ENCODE measurements around the gene FOLR2. TPM values are rescaled to one million over a fixed set of nuclear protein-coding genes. Genes with fewer than 3 reads are reported as not detected.
A peak's percentile ranks its signal among the peaks of the same experiment; 100 is the strongest.

Gene FOLR2
- total RNA-seq, 1 donor from 2014 or later, result 29.9 TPM

DNA sequence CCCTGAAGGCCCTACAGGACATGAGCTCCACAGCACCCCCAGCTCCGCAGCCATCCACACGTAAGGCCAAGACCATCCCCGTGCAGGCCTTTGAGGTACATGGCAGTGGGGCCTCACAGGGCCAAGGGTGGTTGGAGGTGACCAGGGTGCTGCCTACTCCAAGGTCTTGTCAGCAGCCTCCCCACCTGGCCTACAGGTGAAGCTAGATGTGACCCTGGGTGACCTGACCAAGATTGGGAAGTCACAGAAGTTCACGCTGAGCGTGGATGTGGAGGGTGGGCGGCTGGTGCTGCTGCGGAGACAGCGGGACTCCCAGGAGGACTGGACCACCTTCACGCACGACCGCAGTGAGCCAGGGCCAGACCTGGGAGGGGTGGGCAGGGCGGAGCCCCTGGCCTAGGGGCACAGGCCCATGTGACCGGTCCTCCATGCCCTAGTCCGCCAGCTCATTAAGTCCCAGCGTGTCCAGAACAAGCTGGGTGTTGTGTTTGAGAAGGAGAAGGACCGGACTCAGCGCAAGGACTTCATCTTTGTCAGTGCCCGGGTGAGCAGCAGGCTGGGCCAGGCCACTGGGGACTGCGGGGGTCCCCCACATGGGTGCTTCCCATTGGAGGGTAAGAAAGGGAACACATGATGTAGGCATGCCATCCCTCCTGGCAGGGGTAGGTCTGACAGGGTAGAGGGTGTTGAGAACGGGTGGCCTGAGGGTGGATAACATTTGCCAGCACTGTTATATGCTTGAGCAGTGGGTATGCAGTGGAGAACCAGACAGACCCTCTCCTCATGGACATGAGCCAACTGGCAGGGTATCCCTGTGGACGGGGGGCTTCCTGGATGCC, 13.6 kb downstream of the FOLR2 start:
- DNase-seq (ENCODE audit: low spot score), result no peak

DNA sequence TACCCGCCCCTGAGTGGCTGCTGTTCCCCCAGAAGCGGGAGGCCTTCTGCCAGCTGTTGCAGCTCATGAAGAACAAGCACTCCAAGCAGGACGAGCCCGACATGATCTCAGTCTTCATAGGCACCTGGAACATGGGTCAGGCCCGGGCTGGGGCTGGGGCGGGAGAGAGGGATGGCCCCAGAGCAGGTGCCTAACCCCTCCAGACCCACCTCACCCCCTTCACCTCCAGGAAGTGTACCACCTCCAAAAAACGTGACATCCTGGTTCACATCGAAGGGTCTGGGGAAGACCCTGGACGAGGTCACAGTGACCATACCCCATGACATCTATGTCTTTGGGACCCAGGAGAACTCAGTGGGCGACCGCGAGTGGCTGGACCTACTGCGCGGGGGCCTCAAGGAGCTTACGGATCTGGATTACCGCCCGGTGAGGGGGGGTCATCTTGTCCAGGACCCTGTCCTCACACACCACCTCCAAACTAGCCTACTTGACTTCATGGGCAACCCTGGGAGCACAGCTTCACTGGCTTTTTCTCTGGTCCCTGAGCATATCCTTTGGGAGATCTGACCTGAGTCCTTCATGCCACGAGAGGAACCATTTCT, 14.3 kb downstream of the FOLR2 start:
- no peak for DNase-seq (ENCODE audit: low spot score)

DNA sequence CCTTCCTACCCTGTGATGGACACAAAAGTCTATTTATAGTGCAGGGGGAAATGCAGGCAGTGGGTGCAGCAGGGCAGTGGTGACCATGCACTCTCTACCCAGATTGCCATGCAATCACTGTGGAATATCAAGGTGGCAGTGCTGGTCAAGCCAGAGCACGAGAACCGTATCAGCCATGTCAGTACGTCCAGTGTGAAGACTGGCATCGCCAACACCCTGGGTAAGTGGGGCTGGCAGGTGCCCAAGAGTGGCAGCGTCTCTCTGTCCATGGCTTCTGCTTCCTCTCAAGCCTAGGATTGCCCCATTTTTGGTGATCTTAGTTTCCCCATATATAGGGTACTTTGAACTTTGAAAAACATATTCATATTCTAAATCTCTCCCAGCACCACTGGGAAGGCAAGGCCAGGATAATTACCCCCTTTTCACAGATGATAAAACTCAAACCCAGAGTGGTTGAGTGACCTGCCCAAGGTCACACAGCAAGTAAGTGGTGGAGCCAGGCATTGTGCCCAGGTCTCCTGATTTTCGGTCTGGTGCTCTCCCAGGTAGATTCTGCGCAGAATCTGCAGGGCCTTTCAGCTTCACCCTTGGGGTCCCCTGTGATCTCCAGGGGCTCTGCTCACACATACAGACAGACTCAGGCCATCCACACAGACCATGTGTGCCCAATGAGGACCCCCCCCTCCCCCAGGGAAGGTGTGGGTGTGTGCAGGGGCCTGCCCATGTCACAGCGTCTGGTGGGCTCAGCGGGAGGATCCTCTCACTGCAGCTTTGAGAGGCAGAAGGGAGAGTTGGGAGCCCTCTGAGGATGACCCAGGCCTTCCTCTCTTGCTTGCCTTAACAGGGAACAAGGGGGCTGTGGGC, 15.0 kb downstream of the FOLR2 start:
- no peak for DNase-seq (ENCODE audit: low spot score)

DNA sequence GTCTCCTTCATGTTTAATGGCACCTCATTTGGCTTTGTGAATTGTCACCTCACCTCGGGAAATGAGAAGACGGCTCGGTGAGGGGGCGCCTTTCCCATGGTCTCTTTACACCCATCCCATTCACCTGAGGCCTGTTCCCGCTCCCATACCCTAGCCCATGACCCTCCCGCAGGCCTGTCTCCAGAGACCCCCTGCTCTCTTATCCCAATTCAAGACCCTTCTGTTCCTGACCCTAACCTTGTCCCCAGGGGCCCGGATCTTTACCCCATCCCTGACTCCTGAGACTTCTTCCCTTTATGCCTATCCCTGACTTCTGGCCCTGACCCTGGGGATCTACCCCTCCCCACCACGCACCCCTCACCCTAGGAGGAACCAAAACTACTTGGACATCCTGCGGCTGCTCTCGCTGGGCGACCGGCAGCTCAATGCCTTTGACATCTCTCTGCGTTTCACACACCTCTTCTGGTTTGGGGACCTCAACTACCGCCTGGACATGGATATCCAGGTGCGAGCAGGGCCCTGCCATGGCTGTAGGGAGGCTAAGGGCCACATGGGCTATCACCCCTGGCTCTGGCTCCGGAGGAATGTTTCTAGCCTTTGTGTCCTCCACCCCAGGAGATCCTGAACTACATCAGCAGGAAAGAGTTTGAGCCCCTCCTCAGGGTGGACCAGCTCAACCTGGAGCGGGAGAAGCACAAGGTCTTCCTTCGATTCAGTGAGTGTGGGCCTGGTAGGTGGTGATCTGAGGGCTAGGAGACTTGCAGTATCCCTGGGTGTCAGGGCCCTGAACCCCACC, 15.9 kb downstream of the FOLR2 start:
- DNase-seq (ENCODE audit: low spot score), result no peak

DNA sequence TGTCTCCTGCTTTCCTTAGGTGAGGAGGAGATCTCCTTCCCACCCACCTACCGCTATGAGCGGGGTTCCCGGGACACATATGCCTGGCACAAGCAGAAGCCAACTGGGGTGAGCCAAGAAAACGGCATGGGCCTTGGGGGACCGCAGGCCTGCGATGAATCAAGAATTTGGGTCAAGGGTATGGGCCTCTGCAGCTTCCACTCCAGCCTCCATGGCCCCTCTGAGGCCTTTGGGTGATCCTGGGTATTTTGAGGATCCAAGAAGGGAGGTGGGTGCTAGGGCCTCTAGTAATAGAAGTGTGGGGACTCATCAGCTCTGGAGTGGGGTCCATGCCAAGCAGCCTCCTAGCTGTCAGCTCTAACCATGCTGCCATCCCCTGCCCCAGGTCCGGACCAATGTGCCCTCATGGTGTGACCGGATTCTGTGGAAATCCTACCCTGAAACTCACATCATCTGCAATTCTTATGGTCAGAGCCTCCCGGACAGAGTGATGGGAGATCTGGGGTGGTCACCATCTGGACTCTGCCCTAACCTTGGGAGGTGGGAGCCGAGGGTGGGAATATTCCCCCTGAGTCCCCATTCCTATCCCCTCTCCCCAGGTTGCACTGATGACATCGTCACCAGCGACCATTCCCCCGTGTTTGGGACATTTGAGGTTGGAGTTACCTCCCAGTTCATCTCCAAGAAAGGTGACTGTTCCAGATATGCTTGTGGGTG, 16.6 kb downstream of the FOLR2 start:
- DNase-seq (ENCODE audit: low spot score), result no peak

DNA sequence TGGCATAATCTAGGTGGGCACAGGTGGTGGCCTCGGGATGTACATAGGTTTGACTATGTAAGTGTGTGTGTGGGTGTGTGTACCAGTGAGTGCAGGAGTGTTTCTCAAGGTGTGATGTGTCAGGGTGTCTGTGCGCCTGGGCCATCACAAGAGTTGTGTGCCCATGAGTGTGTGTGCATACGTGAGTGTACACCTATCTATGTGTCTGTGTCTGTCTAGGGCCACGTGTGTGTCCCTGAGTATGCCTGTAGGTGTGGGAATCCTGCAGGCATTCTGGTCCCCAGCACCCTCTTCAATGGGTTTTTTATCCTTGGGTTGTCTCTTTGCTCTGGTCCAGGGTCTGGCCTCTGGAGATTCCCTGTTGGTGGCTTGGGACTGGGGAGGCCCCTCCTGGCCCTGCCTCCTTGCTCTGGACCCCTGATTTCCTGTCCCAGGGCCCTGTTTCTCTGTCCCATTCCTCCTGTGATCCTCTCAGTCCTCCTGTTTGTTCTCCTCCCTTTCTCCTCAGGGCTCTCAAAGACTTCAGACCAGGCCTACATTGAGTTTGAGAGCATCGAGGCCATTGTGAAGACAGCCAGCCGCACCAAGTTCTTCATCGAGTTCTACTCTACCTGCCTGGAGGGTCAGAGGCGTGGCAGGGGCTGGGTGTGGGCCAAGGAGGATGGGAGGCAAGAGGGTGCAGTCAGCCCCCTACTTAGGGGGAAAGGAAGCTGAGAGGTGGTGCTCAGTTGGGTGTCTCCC, 17.3 kb downstream of the FOLR2 start:
- no peak for DNase-seq (ENCODE audit: low spot score)

DNA sequence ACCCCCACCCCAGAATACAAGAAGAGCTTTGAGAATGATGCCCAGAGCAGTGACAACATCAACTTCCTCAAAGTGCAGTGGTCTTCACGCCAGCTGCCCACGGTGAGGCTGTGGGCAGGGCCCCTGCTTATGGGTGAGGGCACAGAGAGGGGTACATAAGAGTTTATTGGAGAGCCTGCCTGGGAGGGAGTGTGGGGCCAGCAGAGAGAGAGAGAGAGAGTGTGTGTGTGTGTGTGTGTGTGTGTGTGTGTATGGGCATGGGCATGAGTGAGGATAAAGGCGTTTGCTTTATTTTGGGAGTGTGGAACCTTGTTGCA, 17.9 kb downstream of the FOLR2 start:
- no peak for DNase-seq (ENCODE audit: low spot score)

DNA sequence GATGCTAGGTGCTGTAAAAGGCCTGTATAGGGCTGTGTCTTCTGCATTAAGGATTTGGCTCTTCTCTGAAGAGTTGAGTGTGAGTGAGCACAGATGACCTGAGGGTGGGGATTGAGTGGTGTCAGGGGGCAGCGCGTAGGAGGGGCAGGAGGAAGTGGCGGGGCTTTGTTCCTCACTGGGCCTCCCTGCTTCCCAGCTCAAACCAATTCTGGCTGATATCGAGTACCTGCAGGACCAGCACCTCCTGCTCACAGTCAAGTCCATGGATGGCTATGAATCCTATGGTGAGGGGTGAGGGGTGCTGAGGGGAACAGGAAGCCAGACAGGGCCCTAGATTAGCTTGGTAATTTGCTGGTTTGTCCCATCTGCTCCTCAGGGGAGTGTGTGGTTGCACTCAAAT, 18.3 kb downstream of the FOLR2 start:
- no peak for DNase-seq (ENCODE audit: low spot score)

DNA sequence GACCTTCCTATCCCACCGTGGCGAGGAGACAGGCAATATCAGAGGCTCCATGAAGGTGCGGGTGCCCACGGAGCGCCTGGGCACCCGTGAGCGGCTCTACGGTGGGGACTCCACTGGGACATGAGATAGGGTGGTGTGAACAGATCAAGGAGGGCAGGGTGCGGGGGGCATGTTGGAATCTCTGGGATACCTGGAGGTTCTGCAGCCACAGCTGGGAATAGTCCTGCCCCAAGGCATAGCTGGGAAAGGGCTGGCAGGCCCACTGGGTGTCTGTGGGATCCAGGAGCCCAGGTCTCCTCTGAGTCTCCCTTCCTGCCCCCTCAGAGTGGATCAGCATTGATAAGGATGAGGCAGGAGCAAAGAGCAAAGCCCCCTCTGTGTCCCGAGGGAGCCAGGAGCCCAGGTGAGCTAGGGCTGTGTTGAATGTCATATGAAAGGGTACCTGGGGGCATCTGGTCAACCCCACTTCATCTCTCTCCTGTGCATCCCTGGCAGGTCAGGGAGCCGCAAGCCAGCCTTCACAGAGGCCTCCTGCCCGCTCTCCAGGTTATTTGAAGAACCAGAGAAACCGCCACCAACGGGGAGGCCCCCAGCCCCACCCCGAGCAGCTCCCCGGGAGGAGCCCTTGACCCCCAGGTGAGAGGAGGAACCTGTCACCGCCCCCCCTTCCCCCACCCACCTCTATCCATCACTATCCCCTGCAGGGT, 18.9 kb downstream of the FOLR2 start:
- DNase-seq (ENCODE audit: low spot score), result no peak

DNA sequence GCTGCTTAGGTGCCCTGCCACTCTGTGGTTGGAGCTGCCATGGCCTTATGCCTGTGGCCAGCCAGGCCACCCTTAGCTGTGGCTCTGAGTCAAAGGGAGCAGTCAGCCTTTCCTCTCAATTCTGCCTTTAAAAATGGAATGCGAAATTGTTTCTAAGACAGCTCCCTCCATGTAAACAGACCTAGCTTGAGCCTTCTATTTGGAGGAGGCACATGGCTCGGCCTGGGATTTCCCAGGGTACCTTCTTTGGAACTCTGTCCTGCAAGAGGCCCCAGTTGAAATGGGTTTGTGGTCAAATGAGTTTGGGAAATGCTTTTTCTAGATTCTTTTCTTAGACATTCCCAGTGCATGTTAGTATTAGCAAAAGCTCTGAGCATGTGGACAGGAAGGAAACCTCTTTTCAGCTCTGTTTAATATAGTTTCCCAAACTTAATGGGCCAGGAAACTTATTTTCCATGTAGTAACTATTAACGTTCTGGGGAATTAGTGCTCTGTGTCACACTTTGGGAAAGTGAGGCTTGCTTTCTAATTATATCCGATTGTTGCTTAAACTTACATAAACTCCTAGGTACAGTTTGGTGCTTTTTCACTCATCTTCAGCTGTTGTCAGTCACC, 19.6 kb downstream of the FOLR2 start:
- no peak for DNase-seq (ENCODE audit: low spot score)

DNA sequence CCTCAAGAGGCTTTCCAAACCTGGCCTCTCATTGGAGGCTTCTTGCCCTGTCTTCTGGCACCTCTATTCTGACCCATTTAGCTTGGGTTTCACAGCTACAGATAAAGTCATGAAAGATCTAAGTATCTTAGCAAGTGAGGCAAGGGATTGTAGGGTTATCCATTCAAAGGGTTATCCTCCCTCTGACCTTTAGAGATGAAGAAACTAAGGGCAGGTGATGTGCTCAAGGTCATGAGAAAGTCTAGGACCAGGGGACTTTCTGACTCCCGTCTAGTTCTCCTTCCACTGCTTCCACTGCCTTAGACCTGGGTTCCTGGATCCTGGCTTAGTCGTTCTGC, 20.1 kb downstream of the FOLR2 start:
- DNase-seq (ENCODE audit: low spot score), result no peak

DNA sequence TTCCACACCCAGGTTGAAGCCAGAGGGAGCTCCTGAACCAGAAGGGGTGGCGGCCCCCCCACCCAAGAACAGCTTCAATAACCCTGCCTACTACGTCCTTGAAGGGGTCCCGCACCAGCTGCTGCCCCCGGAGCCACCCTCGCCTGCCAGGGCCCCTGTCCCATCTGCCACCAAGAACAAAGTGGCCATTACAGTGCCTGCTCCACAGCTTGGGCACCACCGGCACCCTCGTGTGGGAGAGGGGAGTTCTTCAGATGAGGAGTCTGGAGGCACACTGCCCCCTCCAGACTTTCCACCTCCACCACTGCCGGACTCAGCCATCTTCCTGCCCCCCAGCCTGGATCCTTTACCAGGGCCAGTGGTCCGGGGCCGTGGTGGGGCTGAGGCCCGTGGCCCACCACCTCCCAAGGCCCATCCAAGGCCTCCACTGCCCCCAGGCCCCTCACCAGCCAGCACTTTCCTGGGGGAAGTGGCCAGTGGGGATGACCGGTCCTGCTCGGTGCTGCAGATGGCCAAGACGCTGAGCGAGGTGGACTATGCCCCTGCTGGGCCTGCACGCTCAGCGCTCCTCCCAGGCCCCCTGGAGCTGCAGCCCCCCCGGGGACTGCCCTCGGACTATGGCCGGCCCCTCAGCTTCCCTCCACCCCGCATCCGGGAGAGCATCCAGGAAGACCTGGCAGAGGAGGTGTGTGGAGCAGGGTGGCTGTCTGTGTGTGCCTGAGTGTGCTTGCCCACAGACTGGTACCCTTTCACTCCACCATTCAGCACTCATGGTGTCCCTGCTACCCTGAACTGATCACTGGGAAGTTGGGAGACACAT, 20.7 kb downstream of the FOLR2 start:
- no peak for DNase-seq (ENCODE audit: low spot score)

DNA sequence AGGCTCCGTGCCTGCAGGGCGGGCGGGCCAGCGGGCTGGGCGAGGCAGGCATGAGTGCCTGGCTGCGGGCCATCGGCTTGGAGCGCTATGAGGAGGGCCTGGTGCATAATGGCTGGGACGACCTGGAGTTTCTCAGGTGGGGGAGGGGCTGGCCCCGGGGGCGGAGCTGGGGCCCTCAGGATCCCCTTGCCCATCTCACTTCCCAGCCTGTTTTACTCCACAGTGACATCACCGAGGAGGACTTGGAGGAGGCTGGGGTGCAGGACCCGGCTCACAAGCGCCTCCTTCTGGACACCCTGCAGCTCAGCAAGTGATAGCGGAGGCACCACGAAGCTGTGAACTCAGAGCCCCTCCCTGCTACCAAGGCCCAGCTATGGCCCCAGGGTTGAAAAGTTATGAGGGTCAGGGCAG, 21.5 kb downstream of the FOLR2 start:
- DNase-seq (ENCODE audit: low spot score), result peak; percentile 53

DNA sequence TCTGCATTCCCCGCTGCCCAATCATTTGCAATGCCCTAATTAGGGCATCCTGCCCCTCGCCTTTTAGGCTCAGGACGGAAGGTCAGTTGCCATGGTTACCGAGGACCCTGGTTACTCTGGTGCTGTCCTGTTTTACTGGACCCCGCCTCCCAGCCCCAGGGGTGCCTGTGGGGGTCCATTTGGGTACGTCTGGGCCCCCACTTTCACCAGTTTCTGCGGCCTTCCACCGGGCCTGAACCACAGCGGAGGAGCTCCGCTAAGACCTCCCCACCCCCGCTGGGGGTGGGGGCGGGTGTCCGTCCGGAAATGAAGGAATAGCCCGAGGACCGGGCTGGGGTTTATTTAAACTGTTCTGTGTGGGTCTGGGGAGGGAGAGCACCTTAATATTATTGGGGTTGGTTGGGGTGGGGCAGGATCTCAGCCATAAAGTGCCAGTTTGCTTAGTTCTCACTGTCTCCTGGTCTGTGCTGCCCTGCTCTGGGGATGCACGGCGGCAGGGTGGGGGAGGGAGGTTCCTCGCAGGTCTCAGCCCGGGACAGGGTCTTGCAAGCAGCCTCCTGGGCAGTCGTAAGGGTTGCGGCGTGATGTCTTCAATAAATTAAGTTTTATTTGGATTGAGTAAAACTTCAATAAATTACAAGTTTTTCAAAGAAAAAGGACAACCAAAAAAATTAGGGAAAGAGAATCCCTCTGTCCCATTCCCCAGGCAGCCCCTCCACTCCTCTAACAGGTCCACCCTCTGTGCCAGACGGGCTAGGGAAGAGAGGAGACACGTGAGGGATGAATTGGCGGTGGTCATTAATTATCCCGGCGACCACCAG, 22.1 kb downstream of the FOLR2 start:
- DNase-seq (ENCODE audit: low spot score), result no peak

DNA sequence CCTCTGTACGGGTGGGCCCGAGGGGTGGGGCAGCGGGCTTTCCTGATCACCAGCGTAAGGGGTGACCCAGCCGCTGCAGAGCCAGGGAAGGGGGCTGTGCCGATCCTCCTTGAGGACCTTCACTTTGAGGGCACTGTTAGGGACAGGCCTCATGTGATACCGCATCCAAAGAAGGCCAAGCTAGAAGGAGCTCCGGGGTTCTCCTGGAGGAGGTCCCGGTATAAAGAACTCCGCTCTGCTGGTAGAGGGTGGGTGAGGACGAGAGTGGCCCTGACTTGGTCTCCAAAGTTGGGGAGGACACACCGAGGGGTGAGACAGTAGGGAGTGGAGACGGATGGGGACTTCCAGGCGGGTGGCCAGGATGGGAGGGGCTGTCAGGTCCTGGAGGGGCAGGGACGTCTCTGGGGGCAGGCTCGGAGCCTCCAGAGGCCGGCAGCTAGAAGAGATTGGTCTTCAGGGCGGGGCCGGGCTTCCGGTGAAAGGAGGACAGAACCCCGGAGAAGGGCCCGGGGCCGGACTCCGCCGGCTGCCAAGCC, 22.8 kb downstream of the FOLR2 start:
- DNase-seq (ENCODE audit: low spot score), result peak; percentile 75

DNA sequence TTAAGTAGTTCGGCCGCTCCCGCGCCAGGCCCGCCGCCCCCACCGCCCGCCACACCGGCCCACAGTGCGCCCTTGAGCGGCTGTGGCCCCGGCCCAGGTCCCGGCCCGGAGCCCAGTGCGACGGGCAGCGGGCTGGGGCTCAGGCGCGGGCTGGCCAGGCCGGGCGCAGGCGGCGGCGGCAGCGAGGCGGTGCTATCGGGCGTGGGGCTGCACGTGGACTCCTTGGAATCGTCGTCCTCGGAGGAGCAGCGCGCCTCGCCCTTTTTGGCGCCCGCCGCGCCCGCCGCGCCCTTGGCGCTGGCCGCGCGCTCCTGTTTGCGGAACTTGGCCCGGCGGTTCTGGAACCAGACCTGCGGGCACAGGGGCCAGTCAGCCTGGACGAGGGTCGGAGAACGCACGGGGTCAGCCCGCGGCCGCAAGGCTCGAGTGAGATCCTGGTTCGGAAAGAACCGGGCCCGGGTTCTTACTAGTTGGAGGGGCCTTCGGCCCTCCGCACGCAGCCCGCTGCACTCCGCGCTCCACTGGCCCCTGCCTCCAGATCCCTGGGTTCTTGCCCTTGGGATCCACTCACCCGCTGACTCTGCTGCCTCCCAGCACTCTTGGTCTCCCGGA, 23.4 kb downstream of the FOLR2 start:
- peak; percentile 41 for DNase-seq (ENCODE audit: low spot score)

Measured in umbilical cord (tissue), 2 donors.